Liver (tissue), 3 donors: ENCODE results near the gene PDE4B.

Source experiments
- FOXA1 ChIP-seq: IDR thresholded peaks from 2 replicates; pipeline ENCODE4 v1.6.1; 2016; ENCODE audit warnings: antibody characterized with exemption
- HNF4A ChIP-seq, 2 donors: conservative IDR thresholded peaks; 2 replicates each; pipeline ENCODE4 v1.6.1; 2016; ENCODE audit warnings: antibody characterized with exemption in 2 of 2, mild to moderate bottlenecking in 2 of 2
- HNF4G ChIP-seq: IDR thresholded peaks from 2 replicates; pipeline ENCODE4 v1.6.1; 2016; ENCODE audit warnings: antibody characterized with exemption
- RAD21 ChIP-seq, 2 donors: IDR thresholded peaks; 2 replicates each; pipeline ENCODE4 v1.6.1; 2016; ENCODE audit warnings: antibody characterized with exemption in 2 of 2, mild to moderate bottlenecking in 2 of 2
- SP1 ChIP-seq: IDR thresholded peaks from 2 replicates; pipeline ENCODE4 v1.6.1; 2018; ENCODE audit warnings: antibody characterized with exemption, mild to moderate bottlenecking
- TAF1 ChIP-seq: conservative IDR thresholded peaks from 2 replicates; pipeline ENCODE4 v1.6.1; 2016; ENCODE audit warnings: antibody characterized with exemption, mild to moderate bottlenecking
- YY1 ChIP-seq: IDR thresholded peaks from 2 replicates; pipeline ENCODE4 v1.6.1; 2016; ENCODE audit warnings: antibody characterized with exemption, mild to moderate bottlenecking
- TF ChIP-seq, protein P1 (sequence below): fragments of 150-350 bp; IDR thresholded peaks from 2 replicates; pipeline ENCODE4 v1.5.1; 2017; ENCODE audit warnings: improper control_type of control experiment, low read depth, low read length; ENCODE audit not compliant: missing input control
- TF ChIP-seq, protein P2 (sequence below): IDR thresholded peaks from 2 replicates; pipeline ENCODE4 v1.6.1; 2016; ENCODE audit warnings: antibody characterized with exemption
- TF ChIP-seq, protein P3 (sequence below): IDR thresholded peaks from 2 replicates; pipeline ENCODE4 v1.6.1; 2016; ENCODE audit warnings: antibody characterized with exemption, mild to moderate bottlenecking
- TF ChIP-seq, protein P4 (sequence below): IDR thresholded peaks from 2 replicates; pipeline ENCODE4 v1.6.1; 2016; ENCODE audit warnings: antibody characterized with exemption
- TF ChIP-seq, protein P5 (sequence below): IDR thresholded peaks from 2 replicates; pipeline ENCODE4 v1.6.1; 2016; ENCODE audit warnings: antibody characterized with exemption
- donor health status: healthy.
- donor health status: healthy.

DNA sequence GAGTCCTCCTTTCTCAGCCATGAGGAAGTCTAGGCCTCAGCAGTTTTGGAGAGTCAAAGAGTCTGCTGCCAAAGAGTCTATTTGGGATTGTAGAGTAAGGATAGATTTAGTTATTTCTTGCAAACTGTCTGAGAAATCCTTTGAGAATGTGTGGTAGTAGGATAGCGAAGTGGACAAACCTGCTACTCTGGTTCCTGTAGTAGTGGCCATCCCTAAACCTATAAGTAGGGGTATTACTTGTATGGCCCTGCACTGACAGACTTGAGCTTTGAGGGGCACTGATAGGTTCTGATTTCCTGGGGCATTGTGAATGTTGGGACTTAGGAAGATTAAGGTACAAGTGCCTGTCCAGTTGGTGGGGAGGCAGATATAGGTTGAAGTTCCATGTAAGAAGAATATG is 625.3 kb downstream of the PDE4B start:
- TF ChIP-seq SP1 = no peak
- TF ChIP-seq, protein P1, sequence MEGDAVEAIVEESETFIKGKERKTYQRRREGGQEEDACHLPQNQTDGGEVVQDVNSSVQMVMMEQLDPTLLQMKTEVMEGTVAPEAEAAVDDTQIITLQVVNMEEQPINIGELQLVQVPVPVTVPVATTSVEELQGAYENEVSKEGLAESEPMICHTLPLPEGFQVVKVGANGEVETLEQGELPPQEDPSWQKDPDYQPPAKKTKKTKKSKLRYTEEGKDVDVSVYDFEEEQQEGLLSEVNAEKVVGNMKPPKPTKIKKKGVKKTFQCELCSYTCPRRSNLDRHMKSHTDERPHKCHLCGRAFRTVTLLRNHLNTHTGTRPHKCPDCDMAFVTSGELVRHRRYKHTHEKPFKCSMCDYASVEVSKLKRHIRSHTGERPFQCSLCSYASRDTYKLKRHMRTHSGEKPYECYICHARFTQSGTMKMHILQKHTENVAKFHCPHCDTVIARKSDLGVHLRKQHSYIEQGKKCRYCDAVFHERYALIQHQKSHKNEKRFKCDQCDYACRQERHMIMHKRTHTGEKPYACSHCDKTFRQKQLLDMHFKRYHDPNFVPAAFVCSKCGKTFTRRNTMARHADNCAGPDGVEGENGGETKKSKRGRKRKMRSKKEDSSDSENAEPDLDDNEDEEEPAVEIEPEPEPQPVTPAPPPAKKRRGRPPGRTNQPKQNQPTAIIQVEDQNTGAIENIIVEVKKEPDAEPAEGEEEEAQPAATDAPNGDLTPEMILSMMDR = no peak
- TF ChIP-seq, protein P2, sequence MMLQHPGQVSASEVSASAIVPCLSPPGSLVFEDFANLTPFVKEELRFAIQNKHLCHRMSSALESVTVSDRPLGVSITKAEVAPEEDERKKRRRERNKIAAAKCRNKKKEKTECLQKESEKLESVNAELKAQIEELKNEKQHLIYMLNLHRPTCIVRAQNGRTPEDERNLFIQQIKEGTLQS = no peak
- no peak for TF ChIP-seq RAD21 (IDR thresholded peaks at IDR 0.05)
- TF ChIP-seq, protein P3, sequence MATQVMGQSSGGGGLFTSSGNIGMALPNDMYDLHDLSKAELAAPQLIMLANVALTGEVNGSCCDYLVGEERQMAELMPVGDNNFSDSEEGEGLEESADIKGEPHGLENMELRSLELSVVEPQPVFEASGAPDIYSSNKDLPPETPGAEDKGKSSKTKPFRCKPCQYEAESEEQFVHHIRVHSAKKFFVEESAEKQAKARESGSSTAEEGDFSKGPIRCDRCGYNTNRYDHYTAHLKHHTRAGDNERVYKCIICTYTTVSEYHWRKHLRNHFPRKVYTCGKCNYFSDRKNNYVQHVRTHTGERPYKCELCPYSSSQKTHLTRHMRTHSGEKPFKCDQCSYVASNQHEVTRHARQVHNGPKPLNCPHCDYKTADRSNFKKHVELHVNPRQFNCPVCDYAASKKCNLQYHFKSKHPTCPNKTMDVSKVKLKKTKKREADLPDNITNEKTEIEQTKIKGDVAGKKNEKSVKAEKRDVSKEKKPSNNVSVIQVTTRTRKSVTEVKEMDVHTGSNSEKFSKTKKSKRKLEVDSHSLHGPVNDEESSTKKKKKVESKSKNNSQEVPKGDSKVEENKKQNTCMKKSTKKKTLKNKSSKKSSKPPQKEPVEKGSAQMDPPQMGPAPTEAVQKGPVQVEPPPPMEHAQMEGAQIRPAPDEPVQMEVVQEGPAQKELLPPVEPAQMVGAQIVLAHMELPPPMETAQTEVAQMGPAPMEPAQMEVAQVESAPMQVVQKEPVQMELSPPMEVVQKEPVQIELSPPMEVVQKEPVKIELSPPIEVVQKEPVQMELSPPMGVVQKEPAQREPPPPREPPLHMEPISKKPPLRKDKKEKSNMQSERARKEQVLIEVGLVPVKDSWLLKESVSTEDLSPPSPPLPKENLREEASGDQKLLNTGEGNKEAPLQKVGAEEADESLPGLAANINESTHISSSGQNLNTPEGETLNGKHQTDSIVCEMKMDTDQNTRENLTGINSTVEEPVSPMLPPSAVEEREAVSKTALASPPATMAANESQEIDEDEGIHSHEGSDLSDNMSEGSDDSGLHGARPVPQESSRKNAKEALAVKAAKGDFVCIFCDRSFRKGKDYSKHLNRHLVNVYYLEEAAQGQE = no peak
- TF ChIP-seq, protein P4, sequence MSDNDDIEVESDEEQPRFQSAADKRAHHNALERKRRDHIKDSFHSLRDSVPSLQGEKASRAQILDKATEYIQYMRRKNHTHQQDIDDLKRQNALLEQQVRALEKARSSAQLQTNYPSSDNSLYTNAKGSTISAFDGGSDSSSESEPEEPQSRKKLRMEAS = no peak
- TF ChIP-seq, protein P5, sequence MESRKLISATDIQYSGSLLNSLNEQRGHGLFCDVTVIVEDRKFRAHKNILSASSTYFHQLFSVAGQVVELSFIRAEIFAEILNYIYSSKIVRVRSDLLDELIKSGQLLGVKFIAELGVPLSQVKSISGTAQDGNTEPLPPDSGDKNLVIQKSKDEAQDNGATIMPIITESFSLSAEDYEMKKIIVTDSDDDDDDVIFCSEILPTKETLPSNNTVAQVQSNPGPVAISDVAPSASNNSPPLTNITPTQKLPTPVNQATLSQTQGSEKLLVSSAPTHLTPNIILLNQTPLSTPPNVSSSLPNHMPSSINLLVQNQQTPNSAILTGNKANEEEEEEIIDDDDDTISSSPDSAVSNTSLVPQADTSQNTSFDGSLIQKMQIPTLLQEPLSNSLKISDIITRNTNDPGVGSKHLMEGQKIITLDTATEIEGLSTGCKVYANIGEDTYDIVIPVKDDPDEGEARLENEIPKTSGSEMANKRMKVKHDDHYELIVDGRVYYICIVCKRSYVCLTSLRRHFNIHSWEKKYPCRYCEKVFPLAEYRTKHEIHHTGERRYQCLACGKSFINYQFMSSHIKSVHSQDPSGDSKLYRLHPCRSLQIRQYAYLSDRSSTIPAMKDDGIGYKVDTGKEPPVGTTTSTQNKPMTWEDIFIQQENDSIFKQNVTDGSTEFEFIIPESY = no peak
- TF ChIP-seq TAF1 = no peak
- no peak for TF ChIP-seq HNF4A (conservative IDR thresholded peaks at IDR 0.05)
- no peak for TF ChIP-seq HNF4G
- TF ChIP-seq FOXA1 = no peak
- TF ChIP-seq YY1 = no peak
